GM12878 (cell line): Measurements from ENCODE around the gene SLC36A3. TPM values are rescaled to one million over a fixed set of nuclear protein-coding genes. Genes with fewer than 3 reads are reported as not detected.

Experiments used
- ATAC-seq: fragments of 200-7000 bp; cut with Tn5 transposase; 3 replicates; pipeline ENCODE4 v1.9.1; 2020; ENCODE audit warnings: mild to moderate bottlenecking, moderate library complexity
- BruUV-seq: library from RNA; stranded (reverse); fragments of 400-500 nt; replicated peaks from 2 replicates; lab custom pipeline; 2021; lab: Mats Ljungman, UMichigan
- CTCF ChIA-PET: fragments of 300-600 bp; sonication (Branson Sonifier 250); formaldehyde crosslinking; extraction: SDS; loops from one replicate; lab custom pipeline; 2021; ENCODE audit warnings: inconsistent platforms; lab: Yijun Ruan, JAX
- POLR2A ChIA-PET: fragments of 350-600 bp; formaldehyde crosslinking; extraction: SDS; loops from one replicate; lab custom pipeline; 2021; ENCODE audit warnings: inconsistent platforms; lab: Charles Lee
- RAD21 ChIA-PET: fragments of 300-600 bp; sonication (Branson Sonifier 250); formaldehyde crosslinking; loops from one replicate; lab custom pipeline; 2023; ENCODE audit warnings: antibody characterized with exemption; ENCODE audit not compliant: unreplicated experiment; lab: Charles Lee
- SMC1A ChIA-PET: fragments of 300-600 bp; sonication (Branson Sonifier 250); formaldehyde crosslinking; loops from one replicate; lab custom pipeline; 2023; ENCODE audit not compliant: unreplicated experiment, uncharacterized antibody; lab: Charles Lee
- DNase-seq: peaks from one replicate; pipeline ENCODE4 v3.0.0-alpha.2; 2011; ENCODE audit warnings: low read depth, low spot score
- FAIRE-seq: peaks from 3 replicates; lab custom pipeline; 2011; peaks lifted over from hg19 to GRCh38; lab: Jason Lieb, UNC
- H2AFZ ChIP-seq: 2 replicates; pipeline ENCODE4 v1.6.0; 2011; ENCODE audit warnings: low read depth, low read length, control low read depth; ENCODE audit not compliant: control insufficient read depth
- H3K27ac ChIP-seq: 2 replicates; pipeline ENCODE4 v1.5.1; 2011; ENCODE audit warnings: control low read depth; ENCODE audit not compliant: control insufficient read depth, insufficient read depth
- H3K27me3 ChIP-seq, 2 experiments: replicated peaks in 1 of 2; 2 replicates each; pipeline versions ENCODE4 v1.6.0 to v1.6.1; 2011; ENCODE audit warnings: low read length in 1 of 2; ENCODE audit not compliant: control insufficient read depth in 2 of 2, insufficient read depth in 2 of 2
- H3K36me3 ChIP-seq, 2 experiments: 2 replicates each; pipeline ENCODE4 v1.5.1; 2011; ENCODE audit warnings: low read length in 1 of 2; ENCODE audit not compliant: control insufficient read depth in 2 of 2, insufficient read depth in 2 of 2
- H3K4me1 ChIP-seq: 2 replicates; pipeline ENCODE4 v1.6.1; 2011; ENCODE audit warnings: mild to moderate bottlenecking, low read length, moderate library complexity, mixed read lengths; ENCODE audit not compliant: control insufficient read depth, insufficient read depth
- H3K4me2 ChIP-seq: 2 replicates; pipeline ENCODE4 v1.6.0; 2011; ENCODE audit warnings: control low read depth; ENCODE audit not compliant: control insufficient read depth, insufficient read depth
- H3K4me3 ChIP-seq: fragments of 200-600 bp; sonication (generic); 2 replicates; pipeline ENCODE4 v1.5.1; 2016
- H3K79me2 ChIP-seq: 2 replicates; pipeline ENCODE4 v1.6.0; 2011; ENCODE audit warnings: low read length; ENCODE audit not compliant: control insufficient read depth, insufficient read depth
- H3K9ac ChIP-seq: 2 replicates; pipeline ENCODE4 v1.8.0; 2011; ENCODE audit warnings: low read length, control low read depth, mixed read lengths; ENCODE audit not compliant: control insufficient read depth, insufficient read depth
- H3K9me3 ChIP-seq: replicated peaks from 3 replicates; pipeline ENCODE4 v1.5.1; 2011; ENCODE audit warnings: mild to moderate bottlenecking, low read length; ENCODE audit not compliant: control insufficient read depth, insufficient read depth
- H4K20me1 ChIP-seq: 2 replicates; pipeline ENCODE4 v1.6.0; 2011; ENCODE audit not compliant: control insufficient read depth, insufficient read depth
- BACH1 ChIP-seq: fragments of 450-650 bp; IDR thresholded peaks from 2 replicates; pipeline ENCODE4 v1.6.1; 2017; ENCODE audit warnings: mild to moderate bottlenecking, borderline replicate concordance
- BCL3 ChIP-seq: IDR thresholded peaks from 2 replicates; pipeline ENCODE4 v1.6.1; 2011; ENCODE audit warnings: borderline replicate concordance, low read depth, mild to moderate bottlenecking, moderate library complexity, low read length; ENCODE audit not compliant: insufficient read depth, poor library complexity, severe bottlenecking
- CHD1 ChIP-seq: IDR thresholded peaks from 2 replicates; pipeline ENCODE4 v1.6.1; 2012; ENCODE audit warnings: low read depth, low read length, improper control_type of control experiment
- CUX1 ChIP-seq: IDR thresholded peaks from 2 replicates; pipeline ENCODE4 v1.6.1; 2012; ENCODE audit warnings: improper control_type of control experiment, low read depth, low read length; ENCODE audit not compliant: insufficient replicate concordance
- GABPA ChIP-seq: IDR thresholded peaks from 2 replicates; pipeline ENCODE4 v1.6.1; 2014; ENCODE audit warnings: antibody characterized with exemption, low read depth, mild to moderate bottlenecking, inconsistent platforms
- MLLT1 ChIP-seq: fragments of 450-650 bp; IDR thresholded peaks from 2 replicates; pipeline ENCODE4 v1.6.1; 2016; ENCODE audit warnings: mild to moderate bottlenecking
- NRF1 ChIP-seq: conservative IDR thresholded peaks from 2 replicates; pipeline ENCODE4 v1.6.1; 2011; ENCODE audit warnings: mild to moderate bottlenecking, low read depth, low read length, improper control_type of control experiment
- RAD51 ChIP-seq: fragments of 450-650 bp; IDR thresholded peaks from 2 replicates; pipeline ENCODE4 v1.6.1; 2016; ENCODE audit warnings: moderate library complexity, mild to moderate bottlenecking, inconsistent platforms
- SMC3 ChIP-seq: IDR thresholded peaks from 2 replicates; pipeline ENCODE4 v1.6.1; 2011; ENCODE audit warnings: low read length, improper control_type of control experiment, borderline replicate concordance
- TCF7 ChIP-seq: IDR thresholded peaks from 2 replicates; pipeline ENCODE4 v1.6.1; 2014; ENCODE audit warnings: antibody characterized with exemption, borderline replicate concordance
- ZNF274 ChIP-seq: IDR thresholded peaks from one replicate; pipeline ENCODE4 v1.8.0; 2011; ENCODE audit not compliant: insufficient read length, insufficient read depth
- ZSCAN29 ChIP-seq: fragments of 450-650 bp; IDR thresholded peaks from 2 replicates; pipeline ENCODE4 v1.6.1; 2017; ENCODE audit warnings: mild to moderate bottlenecking, moderate library complexity
- ZZZ3 ChIP-seq: IDR thresholded peaks from 2 replicates; pipeline ENCODE4 v1.6.1; 2011; ENCODE audit warnings: low read depth; ENCODE audit not compliant: control insufficient read depth, insufficient read length
- WGBS: methylation state at CpG from one replicate; pipeline ENCODE4 v1.1.6; 2016; ENCODE audit warnings: low lambda C conversion rate; ENCODE audit not compliant: insufficient replicate concordance, insufficient coverage; ENCODE audit errors: missing lambda C conversion rate; 5-methylcytosine and 5-hydroxymethylcytosine counted together
- in situ Hi-C: fragments of 300-500 bp; cut with MboI; formaldehyde crosslinking; loops from 9 replicates; pipeline ENCODE4 v1.14.3; 2018; ENCODE audit warnings: mixed read lengths
- intact Hi-C: fragments of 100-400 bp; cut with micrococcal nuclease; formaldehyde crosslinking; loops from one replicate; pipeline ENCODE4 v1.14.2; 2022; ENCODE audit not compliant: unreplicated experiment
- polyA plus RNA-seq, 11 experiments: library from polyadenylated mRNA; depleted of rRNA in 4 of 11; unstranded in 6 of 11; stranded (reverse) in 5 of 11; fragments of >200 nt; fragmentation: Nextera tagmentation in 4 of 11; fragmentation: Illumina TruSeq in 1 of 11; extraction: Ambion mirVana in 4 of 11; extraction: Trizol in 1 of 11; gene quantifications; 1 replicate in 1 of 11; 2 replicates in 10 of 11; pipeline versions ENCODE4 v1.2.1 to v1.2.3, GENCODE V29; 2011 to 2016; ENCODE audit warnings: inconsistent platforms in 2 of 11, missing spikeins in 2 of 11, low read depth in 1 of 11
- total RNA-seq, 4 experiments: library from RNA; depleted of rRNA in 3 of 4; stranded (reverse); fragments of >200 nt in 3 of 4; fragmentation: Illumina TruSeq in 1 of 4; extraction: Trizol in 1 of 4; gene quantifications; 2 replicates each; pipeline versions ENCODE4 v1.2.1 to v1.2.3, GENCODE V29; 2013 to 2021

The SLC36A3 gene
- total and polyA plus RNA-seq, 10 of the 15 experiments (the other 5 are each of a cell fraction or from before 2014, with no cell fraction given) = 0.03 TPM; not detected in 9

GRCh38 chr5:151318850-151319732, 15.5 kb upstream of the SLC36A3 start (continued):
- TF ChIP-seq SMC3 (peak; percentile 3; the same call in 1 of the 2 replicates), BACH1 (no peak), CUX1 (no peak), TCF7 (no peak)

GRCh38 chr5:151317871-151318270, 14.3 kb upstream of the SLC36A3 start:
- CTCF ChIA-PET = interaction anchor here (0.5 to 3.8 kb wide), 13 partner anchors 18 to 516 kb away, joined by 3 to 41 read pairs (median 5); no protein-coding TSS in a partner anchor
- TF ChIP-seq ZZZ3 = no peak
- no peak for TF ChIP-seq MLLT1
- TF ChIP-seq ZNF274 = no peak
- no peak for TF ChIP-seq RAD51
- TF ChIP-seq GABPA = no peak
- no peak for TF ChIP-seq ZSCAN29
- TF ChIP-seq BCL3 = no peak
- TF ChIP-seq CHD1 = no peak
- TF ChIP-seq SMC3 = no peak
- TF ChIP-seq NRF1 = no peak

More at GRCh38 chr5:151317871-151318270, 14.3 kb upstream of the SLC36A3 start:
- BruUV-seq = no TSS peak
- RAD21 ChIA-PET = interaction anchor here (0.7 to 2.5 kb wide), 8 partner anchors 35 to 648 kb away, joined by 3 to 5 read pairs (median 4); no protein-coding TSS in a partner anchor
- DNase-seq (no peak), FAIRE-seq (no peak), ATAC-seq (no peak)
- Histone ChIP-seq H3K27me3 (no peaks in the 10 kb centered on the region; a peak in 1 of 4 replicates), H2AFZ (no peak overlapping the region), H3K27ac (no peak overlapping the region), H3K36me3 (no peaks in the 10 kb centered on the region), H3K9me3 (no peaks in the 10 kb centered on the region), H3K79me2 (no peaks in the 10 kb centered on the region), H4K20me1 (no peaks in the 10 kb centered on the region), H3K4me2 (no peak overlapping the region), H3K4me3 (no peak overlapping the region), H3K4me1 (no peaks in the 10 kb centered on the region), H3K9ac (no peak overlapping the region)
- WGBS = 40% methylated on average over 2 of the region's 2 CpGs
- intact Hi-C loops = loop anchor here (5.0 to 10.0 kb wide), 6 partner anchors 151 to 513 kb away; no protein-coding TSS in a partner anchor
- SMC1A ChIA-PET = interaction anchor here (1.0 to 1.7 kb wide), 11 partner anchors 8 to 268 kb away, joined by 3 to 6 read pairs (median 3); no protein-coding TSS in a partner anchor
- in situ Hi-C loops = no loop called here
- POLR2A ChIA-PET = interaction anchor here (1.3 kb wide), 1 partner anchor 17 kb away, joined by 3 read pairs; no protein-coding TSS in a partner anchor
